ENCODE results near the gene FDXR. TPM values are rescaled to one million over a fixed set of nuclear protein-coding genes. Genes with fewer than 3 reads are reported as not detected.

Gene FDXR
- total RNA-seq, 1 experiment from 2014 or later = 29.7 TPM

- Mint-ChIP-seq H3K27me3 (ENCODE audit: insufficient read depth, unreplicated experiment) (no peaks in the 10 kb centered on the region), H3K4me1 (ENCODE audit: insufficient read depth, unreplicated experiment) (peaks cover 3% of the 10 kb centered on the region), H3K9me3 (ENCODE audit: unreplicated experiment) (no peaks in the 10 kb centered on the region), H3K36me3 (ENCODE audit: insufficient read depth, unreplicated experiment) (peaks cover 21% of the 10 kb centered on the region), H3K4me3 (ENCODE audit: unreplicated experiment) (no peak overlapping the region), H3K27ac (ENCODE audit: low read depth, unreplicated experiment) (no peak overlapping the region)
- intact Hi-C loops (cut with micrococcal nuclease) = loop anchor here (10.0 kb wide), 1 partner anchor 302 kb away; the partner anchor contains the start of gene CD300H
- no TSS peak for BruUV-seq (replicated peaks)
- ChIA-PET CTCF (interaction anchor here (0.6 to 6.9 kb wide), 13 partner anchors 26 to 525 kb away, joined by 3 to 69 read pairs (median 3); partner anchors contain the start of genes FADS6, NAT9 and NHERF1), POLR2A (no interaction called here)
- TF ChIP-seq CTCF (IDR thresholded peaks at IDR 0.05; ENCODE audit: unreplicated experiment) = no peak
- DNase-seq (ENCODE audit: unreplicated experiment) = no peak
Measured at GRCh38 chr17:74866198-74866835, 6.5 kb downstream of the FDXR start.

DNA sequence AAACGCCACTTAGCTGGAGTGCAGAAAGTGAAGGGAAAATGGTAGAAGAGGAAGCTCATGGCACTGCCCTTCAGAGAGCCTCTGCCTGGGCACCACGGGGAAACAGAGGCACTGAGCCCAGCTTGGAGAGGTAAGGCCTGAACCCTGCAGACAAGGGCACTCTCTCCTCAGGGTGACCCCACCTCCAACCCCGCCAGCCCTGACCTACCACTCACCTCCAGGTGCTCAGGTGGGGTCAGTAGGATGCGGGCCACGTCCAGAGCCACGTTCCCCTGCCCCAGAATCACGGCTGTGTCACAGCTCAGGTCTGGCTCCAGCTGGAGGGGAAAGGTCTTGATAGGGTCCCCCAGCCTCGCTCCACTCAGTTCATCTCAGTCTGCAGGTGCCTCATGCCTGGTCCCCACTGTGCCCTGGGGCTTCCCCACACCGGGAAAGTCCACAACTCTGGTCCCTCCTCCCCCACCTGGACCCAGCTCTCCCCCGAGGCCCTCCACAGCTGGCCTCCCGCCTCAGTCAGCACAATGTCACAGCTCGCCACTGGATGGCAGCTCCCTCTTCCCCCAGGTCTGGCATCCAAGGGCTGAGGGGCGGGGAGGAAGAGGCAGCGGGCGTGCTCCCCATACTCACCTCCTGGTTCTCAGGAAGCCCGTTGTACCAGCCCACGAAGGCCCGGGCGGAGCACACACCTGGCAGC is 7.1 kb downstream of the FDXR start:
- BruUV-seq (replicated peaks) = no TSS peak
- H3K4me3 Mint-ChIP-seq (ENCODE audit: unreplicated experiment) = no peak overlapping the region
- no peak overlapping the region for H3K27ac Mint-ChIP-seq (ENCODE audit: low read depth, unreplicated experiment)
- H3K9me3 Mint-ChIP-seq (ENCODE audit: unreplicated experiment) = no peaks in the 10 kb centered on the region
- peaks cover 17% of the 10 kb centered on the region for H3K36me3 Mint-ChIP-seq (ENCODE audit: insufficient read depth, unreplicated experiment)
- no peak for TF ChIP-seq CTCF (IDR thresholded peaks at IDR 0.05; ENCODE audit: unreplicated experiment)
- H3K4me1 Mint-ChIP-seq (ENCODE audit: insufficient read depth, unreplicated experiment) = no peaks in the 10 kb centered on the region
- ChIA-PET POLR2A (interaction anchor here (4.5 kb wide), 1 partner anchor 7 kb away, joined by 26 read pairs; the partner anchor contains the start of gene FDXR), CTCF (interaction anchor here (0.5 to 6.9 kb wide), 34 partner anchors 9 to 682 kb away, joined by 3 to 69 read pairs (median 4); partner anchors contain the start of genes FADS6, NAT9 and NHERF1)
- intact Hi-C loops (cut with micrococcal nuclease) = loop anchor here (1.0 to 10.0 kb wide), 3 partner anchors 74 to 301 kb away; partner anchors contain the start of gene CD300H
- peaks cover 5% of the 10 kb centered on the region for H3K27me3 Mint-ChIP-seq (ENCODE audit: insufficient read depth, unreplicated experiment)
- DNase-seq (ENCODE audit: unreplicated experiment) = no peak

GRCh38 chr17:74864866-74865395 is 7.9 kb downstream of the FDXR start:
- peak; percentile 57 for DNase-seq (ENCODE audit: unreplicated experiment)
- no TSS peak for BruUV-seq (replicated peaks)
- Mint-ChIP-seq H3K27me3 (ENCODE audit: insufficient read depth, unreplicated experiment) (peaks cover 13% of the 10 kb centered on the region), H3K27ac (ENCODE audit: low read depth, unreplicated experiment) (no peak overlapping the region), H3K4me3 (ENCODE audit: unreplicated experiment) (no peak overlapping the region), H3K4me1 (ENCODE audit: insufficient read depth, unreplicated experiment) (no peaks in the 10 kb centered on the region), H3K36me3 (ENCODE audit: insufficient read depth, unreplicated experiment) (peaks cover 13% of the 10 kb centered on the region), H3K9me3 (ENCODE audit: unreplicated experiment) (no peaks in the 10 kb centered on the region)
- ChIA-PET CTCF (interaction anchor here (0.5 to 6.9 kb wide), 32 partner anchors 8 to 683 kb away, joined by 3 to 69 read pairs (median 4); partner anchors contain the start of genes NAT9 and NHERF1), POLR2A (interaction anchor here (4.5 kb wide), 1 partner anchor 8 kb away, joined by 26 read pairs; the partner anchor contains the start of gene FDXR)
- TF ChIP-seq CTCF (IDR thresholded peaks at IDR 0.05; ENCODE audit: unreplicated experiment) = peak; percentile 83
- intact Hi-C loops (cut with micrococcal nuclease) = loop anchor here (1.0 to 10.0 kb wide), 3 partner anchors 74 to 300 kb away; partner anchors contain the start of gene CD300H

All from MCF 10A (cell line).